Nephron progenitor cell (in vitro differentiated cells): Measurements from ENCODE around the gene ANKLE1.
A peak's percentile ranks its signal among the peaks of the same experiment; 100 is the strongest.

Experiments
- DNase-seq: peaks from one replicate; pipeline ENCODE4 v3.0.0; 2021
- H3K27ac Mint-ChIP-seq: 2 replicates; pipeline ENCODE4 v1.8.0; 2021; ENCODE audit warnings: mild to moderate bottlenecking, moderate library complexity, mixed read lengths
- H3K27me3 Mint-ChIP-seq: 2 replicates; pipeline ENCODE4 v1.8.0; 2021; ENCODE audit warnings: mild to moderate bottlenecking, low read depth, mixed read lengths; ENCODE audit not compliant: poor library complexity
- H3K36me3 Mint-ChIP-seq: 2 replicates; pipeline ENCODE4 v1.8.0; 2021; ENCODE audit warnings: low read depth, mixed read lengths
- H3K4me1 Mint-ChIP-seq: 2 replicates; pipeline ENCODE4 v1.8.0; 2021; ENCODE audit warnings: mixed read lengths
- H3K4me3 Mint-ChIP-seq: 2 replicates; pipeline ENCODE4 v1.8.0; 2021; ENCODE audit warnings: mild to moderate bottlenecking, moderate library complexity, mixed read lengths
- H3K9me3 Mint-ChIP-seq: 2 replicates; pipeline ENCODE4 v1.8.0; 2021; ENCODE audit warnings: mild to moderate bottlenecking, moderate library complexity, mixed read lengths
- CTCF ChIP-seq: fragments of 200-600 bp; sonication (generic); IDR thresholded peaks from 2 replicates; pipeline ENCODE4 v1.5.0; 2021; ENCODE audit warnings: antibody characterized with exemption

The ANKLE1 gene

GRCh38 chr19:17275441-17276175, 6.1 kb upstream of the ANKLE1 start:
- Mint-ChIP-seq H3K9me3 (no peaks in the 10 kb centered on the region), H3K36me3 (peaks cover 73% of the 10 kb centered on the region), H3K4me1 (no peaks in the 10 kb centered on the region), H3K27ac (no peak overlapping the region), H3K27me3 (peaks cover 1% of the 10 kb centered on the region), H3K4me3 (no peak overlapping the region)
- no peak for TF ChIP-seq CTCF
- no peak for DNase-seq

GRCh38 chr19:17279436-17279835, 2.3 kb upstream of the ANKLE1 start:
- H3K9me3 Mint-ChIP-seq = no peaks in the 10 kb centered on the region
- no peak for DNase-seq
- H3K27ac Mint-ChIP-seq = no peak overlapping the region
- peaks cover 31% of the 10 kb centered on the region for H3K27me3 Mint-ChIP-seq
- peaks cover 47% of the 10 kb centered on the region for H3K36me3 Mint-ChIP-seq
- TF ChIP-seq CTCF = no peak
- H3K4me3 Mint-ChIP-seq = no peak overlapping the region
- H3K4me1 Mint-ChIP-seq = peaks cover 5% of the 10 kb centered on the region

GRCh38 chr19:17282488-17283125, 906 bp downstream of the ANKLE1 start:
- Mint-ChIP-seq H3K27me3 (peaks cover 38% of the 10 kb centered on the region), H3K9me3 (no peaks in the 10 kb centered on the region), H3K36me3 (peaks cover 20% of the 10 kb centered on the region), H3K27ac (no peak overlapping the region), H3K4me3 (peak overlapping the region; percentile 76), H3K4me1 (peaks cover 5% of the 10 kb centered on the region)
- TF ChIP-seq CTCF = peak; percentile 93
- peak; percentile 93 for DNase-seq

- H3K36me3 Mint-ChIP-seq = peaks cover 16% of the 10 kb centered on the region
- no peak overlapping the region for H3K4me3 Mint-ChIP-seq
- DNase-seq = no peak
- no peak for TF ChIP-seq CTCF
- peaks cover 38% of the 10 kb centered on the region for H3K27me3 Mint-ChIP-seq
- no peak overlapping the region for H3K27ac Mint-ChIP-seq
- no peaks in the 10 kb centered on the region for H3K9me3 Mint-ChIP-seq
- H3K4me1 Mint-ChIP-seq = peaks cover 9% of the 10 kb centered on the region
Measured at GRCh38 chr19:17283504-17283996, 1.8 kb downstream of the ANKLE1 start.

- TF ChIP-seq CTCF = no peak
- no peaks in the 10 kb centered on the region for H3K36me3 Mint-ChIP-seq
- no peak overlapping the region for H3K27ac Mint-ChIP-seq
- H3K4me1 Mint-ChIP-seq = peaks cover 9% of the 10 kb centered on the region
- H3K9me3 Mint-ChIP-seq = no peaks in the 10 kb centered on the region
- H3K27me3 Mint-ChIP-seq = peaks cover 42% of the 10 kb centered on the region
- no peak overlapping the region for H3K4me3 Mint-ChIP-seq
- no peak for DNase-seq
Measured at GRCh38 chr19:17285415-17286135, 3.9 kb downstream of the ANKLE1 start.
